Placental pericyte (primary cell): ENCODE results near the gene PARG. TPM values are rescaled to one million over a fixed set of nuclear protein-coding genes. Genes with fewer than 3 reads are reported as not detected.

Source experiments
- small RNA-seq: library from RNA; depleted of rRNA; stranded (forward); fragments of <200 nt; gene quantifications from one replicate; pipeline ENCODE3, GENCODE V24; 2012; ENCODE audit warnings: low replicate concordance
- total RNA-seq: library from RNA; depleted of rRNA; stranded (reverse); fragments of >200 nt; gene quantifications from 2 replicates; pipeline ENCODE4 v1.2.3, GENCODE V29; 2012

Gene PARG
- 40.7 and 44.9 TPM in 2 replicates for total RNA-seq

DNA sequence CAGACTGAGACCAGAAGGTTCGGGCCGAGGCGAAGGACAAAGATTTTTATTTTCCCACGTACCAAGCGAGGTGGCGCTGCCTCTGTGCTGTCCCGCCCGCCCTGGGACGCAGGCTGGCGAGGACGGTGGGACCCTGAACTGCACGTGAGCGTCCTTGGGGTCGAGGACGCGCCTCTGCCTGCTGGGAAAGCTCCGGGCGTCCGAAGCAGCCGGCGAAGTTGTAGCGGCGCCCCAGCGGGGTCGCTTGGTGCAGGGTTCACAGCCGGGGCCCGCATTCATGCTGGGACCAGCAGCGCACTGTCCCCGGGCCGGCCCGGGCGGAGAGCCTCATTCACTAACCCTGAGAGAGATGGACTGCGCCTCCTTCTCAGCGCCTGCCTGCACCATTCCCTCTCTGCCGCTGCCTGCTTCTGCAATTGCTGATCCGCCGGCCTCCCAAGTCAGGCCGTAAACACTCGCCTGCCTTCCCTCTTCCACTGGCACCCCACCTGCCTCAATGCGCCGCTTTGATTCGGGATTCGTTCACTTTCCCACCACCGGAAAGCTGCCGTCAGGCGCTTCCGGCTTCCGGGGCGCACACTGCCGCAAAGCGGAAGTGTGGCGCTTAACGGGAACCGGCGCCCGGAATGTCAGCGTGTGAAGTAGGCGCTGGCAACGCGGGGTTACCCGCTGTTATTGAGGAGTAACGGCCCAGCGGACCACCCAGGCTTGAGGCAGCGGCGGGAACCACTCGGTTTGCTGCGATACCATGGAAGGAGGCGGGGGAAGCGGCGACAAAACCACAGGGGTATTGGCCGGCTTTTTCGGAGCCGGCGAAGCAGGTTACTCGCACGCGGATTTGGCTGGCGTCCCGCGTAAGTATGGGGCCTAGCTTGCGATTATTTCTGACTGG lies at the start of gene PARG, which contains the start of gene TIMM23B:
TSS of gene PARG (minus strand) at position 581 of the 892 bp plus-strand sequence. CDS start at position 279, 302 bp downstream.
TSS of gene TIMM23B (plus strand) at position 607 of the 892 bp plus-strand sequence. CDS start at position 749, 142 bp downstream.

DNA sequence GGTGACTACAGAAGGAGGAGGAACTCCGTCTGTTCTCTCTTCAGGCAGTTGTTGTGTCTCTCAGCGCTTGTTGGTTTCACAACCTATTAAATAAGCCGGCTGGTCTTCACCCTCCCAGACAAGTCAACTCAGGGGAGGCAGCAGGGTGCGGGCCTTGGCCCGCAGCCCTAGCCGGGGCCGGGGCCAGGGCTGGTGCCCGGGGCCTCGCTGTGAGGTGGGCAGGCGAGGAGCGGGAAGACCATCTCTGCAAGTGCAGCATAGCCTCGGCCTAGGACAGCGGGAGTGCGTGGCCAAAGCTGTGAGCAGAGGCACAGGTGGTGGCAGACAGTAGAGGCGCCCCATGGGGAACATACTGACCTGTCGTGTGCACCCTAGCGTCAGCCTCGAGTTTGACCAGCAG lies 46.5 kb upstream of the PARG start, which contains the start of gene AGAP6:
TSS of gene AGAP6 (plus strand) at position 31 of the 400 bp plus-strand sequence. CDS start at position 341, 310 bp downstream.

Small RNA genes lying within 50 kb of the gene (small RNA-seq; reads per million reads assigned to genes)
- not detected for gene RNA5SP317
- 0.20 reads per million for gene SNORA74C-2

Other genes starting within 250 kb of the PARG start
- 0.14 and 0.22 TPM in 2 replicates for gene OGDHL, start 179.7 kb downstream of the PARG start, total RNA-seq
- 24.5 and 29.3 TPM in 2 replicates for gene TIMM23B, start within 50 bp of the PARG start, total RNA-seq
- 3.9 and 4.0 TPM in 2 replicates for gene AGAP6, start 46.4 kb upstream of the PARG start, total RNA-seq
- gene WASHC2A, start 125.9 kb upstream of the PARG start, total RNA-seq = 35.6 and 87.3 TPM in 2 replicates